NT2/D1 (cell line): ENCODE results near the gene LRSAM1.

Experiments
- SUZ12 ChIP-seq: IDR thresholded peaks from 2 replicates; pipeline ENCODE4 v1.6.1; 2011; ENCODE audit not compliant: insufficient read length, insufficient read depth; ENCODE audit errors: extremely low read depth
- ZNF274 ChIP-seq: IDR thresholded peaks from 2 replicates; pipeline ENCODE4 v1.6.1; 2011; ENCODE audit warnings: mild to moderate bottlenecking, low read depth, low read length

DNA sequence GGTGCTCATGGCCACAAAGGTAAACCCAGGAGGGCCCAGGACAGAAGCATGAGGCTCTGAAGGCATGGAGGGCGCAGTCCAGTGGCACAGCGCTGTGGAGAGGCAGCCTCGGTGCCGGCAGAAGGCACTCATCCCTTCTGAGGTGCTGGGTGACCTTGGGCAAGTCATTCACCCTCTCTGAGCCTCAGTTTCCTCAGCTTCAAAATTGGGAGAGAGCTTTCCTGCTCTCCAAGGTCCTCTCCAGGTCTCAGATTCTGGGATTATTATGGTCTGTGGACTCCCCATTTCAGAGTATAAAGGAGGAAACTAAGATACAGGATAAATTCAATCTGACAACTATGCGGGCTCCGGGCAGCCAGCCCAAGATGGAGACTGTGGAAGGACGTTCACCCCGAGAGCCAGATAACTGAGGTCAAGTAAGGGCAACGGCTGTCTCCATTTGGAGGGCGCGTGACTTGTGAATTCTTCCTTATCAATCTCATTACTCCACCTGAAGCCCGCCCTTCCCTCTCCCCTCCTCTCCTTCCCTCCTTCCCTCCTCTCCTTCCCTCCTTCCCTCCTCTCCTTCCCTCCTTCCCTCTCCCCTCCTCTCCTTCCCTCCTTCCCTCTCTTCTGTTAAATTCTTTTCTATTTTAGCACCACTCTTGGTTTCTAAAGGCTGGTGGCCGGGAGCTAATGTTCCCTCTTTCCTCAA lies 58.1 kb downstream of the LRSAM1 start:
- no peak for TF ChIP-seq SUZ12
- TF ChIP-seq ZNF274, result no peak
